Measurements from ENCODE around the gene ITM2A. TPM values are rescaled to one million over a fixed set of nuclear protein-coding genes. Genes with fewer than 3 reads are reported as not detected.

ITM2A gene
- total and polyA plus RNA-seq, 8 donors: 2.1 to 14.2 (median 6.7) TPM

DNA sequence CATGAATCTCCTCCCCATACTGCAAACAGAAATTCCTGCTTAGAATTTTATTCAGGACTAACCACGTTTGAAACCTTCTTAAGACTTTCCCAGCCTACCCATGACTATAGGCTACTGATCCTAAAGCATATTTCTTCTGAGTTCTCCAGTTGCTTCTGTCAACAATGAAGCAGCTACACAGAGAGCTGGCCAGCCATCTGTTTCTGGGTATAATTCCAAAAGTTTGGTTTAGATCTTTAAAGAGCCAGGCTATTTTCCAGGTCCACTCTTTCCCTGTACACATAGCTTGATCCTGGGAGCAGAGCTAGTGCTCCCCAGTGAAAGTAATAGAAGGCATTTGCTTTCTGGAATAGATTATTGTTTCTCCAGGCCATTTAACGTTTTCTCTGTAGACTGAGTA lies 4.0 kb upstream of the ITM2A start:
- intact Hi-C loops (cut with DNase I): no loop called here
- TF ChIP-seq, protein P1, sequence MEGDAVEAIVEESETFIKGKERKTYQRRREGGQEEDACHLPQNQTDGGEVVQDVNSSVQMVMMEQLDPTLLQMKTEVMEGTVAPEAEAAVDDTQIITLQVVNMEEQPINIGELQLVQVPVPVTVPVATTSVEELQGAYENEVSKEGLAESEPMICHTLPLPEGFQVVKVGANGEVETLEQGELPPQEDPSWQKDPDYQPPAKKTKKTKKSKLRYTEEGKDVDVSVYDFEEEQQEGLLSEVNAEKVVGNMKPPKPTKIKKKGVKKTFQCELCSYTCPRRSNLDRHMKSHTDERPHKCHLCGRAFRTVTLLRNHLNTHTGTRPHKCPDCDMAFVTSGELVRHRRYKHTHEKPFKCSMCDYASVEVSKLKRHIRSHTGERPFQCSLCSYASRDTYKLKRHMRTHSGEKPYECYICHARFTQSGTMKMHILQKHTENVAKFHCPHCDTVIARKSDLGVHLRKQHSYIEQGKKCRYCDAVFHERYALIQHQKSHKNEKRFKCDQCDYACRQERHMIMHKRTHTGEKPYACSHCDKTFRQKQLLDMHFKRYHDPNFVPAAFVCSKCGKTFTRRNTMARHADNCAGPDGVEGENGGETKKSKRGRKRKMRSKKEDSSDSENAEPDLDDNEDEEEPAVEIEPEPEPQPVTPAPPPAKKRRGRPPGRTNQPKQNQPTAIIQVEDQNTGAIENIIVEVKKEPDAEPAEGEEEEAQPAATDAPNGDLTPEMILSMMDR (IDR thresholded peaks at IDR 0.05): no peak
- Histone ChIP-seq H3K4me3 (no peak overlapping the region), H3K4me1 (no peaks in the 10 kb centered on the region), H3K9me3 (no peaks in the 10 kb centered on the region), H3K27me3 (peaks cover 0 to 5% (median 0%) of the 10 kb centered on the region in 4 donors), H3K27ac (no peak overlapping the region), H3K36me3 (no peaks in the 10 kb centered on the region)
- FAIRE-seq: no peak
- no peak for DNase-seq
- ATAC-seq: no peak
- 22 to 25% methylated on average over 2 of the region's 2 CpGs for WGBS, 2 donors

DNA sequence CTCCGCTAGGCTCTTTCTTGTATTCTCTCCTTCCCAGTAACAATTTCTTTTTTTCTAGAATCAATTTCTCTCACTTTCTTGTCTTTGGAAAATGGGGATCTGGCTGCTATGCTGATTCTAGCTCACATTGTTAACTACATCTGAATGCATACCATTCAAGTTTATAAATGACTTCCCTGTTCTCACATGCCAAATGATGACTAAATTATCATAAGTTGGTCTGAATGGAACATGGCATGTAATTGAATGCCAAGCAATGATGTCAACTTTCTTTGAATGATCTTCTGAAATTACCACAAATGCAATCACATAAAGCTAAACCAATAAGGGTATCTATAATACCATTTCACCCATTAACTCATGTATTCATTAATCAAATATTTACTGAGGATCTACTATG lies 2.7 kb upstream of the ITM2A start:
- WGBS, 2 donors: 81 to 92% methylated on average over 1 of the region's 1 CpG
- no peak overlapping the region for H3K4me3 ChIP-seq
- no peaks in the 10 kb centered on the region for H3K36me3 ChIP-seq
- H3K27me3 ChIP-seq: peaks cover 0 to 6% (median 3%) of the 10 kb centered on the region in 4 donors
- ATAC-seq: no peak
- intact Hi-C loops (cut with DNase I): no loop called here
- TF ChIP-seq, protein P1 (IDR thresholded peaks at IDR 0.05): no peak
- H3K27ac ChIP-seq: no peak overlapping the region
- no peaks in the 10 kb centered on the region for H3K9me3 ChIP-seq
- DNase-seq: no peak
- H3K4me1 ChIP-seq: no peaks in the 10 kb centered on the region
- FAIRE-seq: peak; percentile 29

DNA sequence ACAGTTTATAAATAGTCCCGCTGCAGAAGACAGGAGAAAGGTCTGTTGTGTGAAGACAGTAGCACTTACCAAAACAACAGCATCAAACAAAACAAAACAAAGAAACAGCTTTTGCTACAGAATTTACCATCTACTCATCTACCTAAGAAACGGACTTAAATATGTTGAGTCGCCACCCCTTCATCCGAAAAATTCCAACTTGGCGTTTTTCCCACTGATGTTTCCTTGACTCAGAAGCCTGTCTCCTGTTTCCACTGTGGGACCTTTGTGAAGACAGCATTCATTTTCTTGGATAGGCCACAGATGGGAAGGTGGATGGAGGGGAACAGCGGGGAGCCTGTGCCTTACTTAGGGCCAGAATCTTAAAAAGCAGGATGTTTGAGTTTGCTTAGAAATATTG lies 1.3 kb upstream of the ITM2A start:
- Histone ChIP-seq H3K27me3 (peaks cover 0 to 10% (median 3%) of the 10 kb centered on the region in 4 donors), H3K36me3 (no peaks in the 10 kb centered on the region), H3K27ac (no peak overlapping the region), H3K9me3 (no peaks in the 10 kb centered on the region), H3K4me3 (no peak overlapping the region), H3K4me1 (no peaks in the 10 kb centered on the region)
- DNase-seq (no peak), FAIRE-seq (no peak), ATAC-seq (no peak)
- intact Hi-C loops (cut with DNase I): no loop called here
- TF ChIP-seq, protein P1 (IDR thresholded peaks at IDR 0.05): no peak
- 71 to 80% methylated on average over 6 of the region's 6 CpGs for WGBS, 2 donors

DNA sequence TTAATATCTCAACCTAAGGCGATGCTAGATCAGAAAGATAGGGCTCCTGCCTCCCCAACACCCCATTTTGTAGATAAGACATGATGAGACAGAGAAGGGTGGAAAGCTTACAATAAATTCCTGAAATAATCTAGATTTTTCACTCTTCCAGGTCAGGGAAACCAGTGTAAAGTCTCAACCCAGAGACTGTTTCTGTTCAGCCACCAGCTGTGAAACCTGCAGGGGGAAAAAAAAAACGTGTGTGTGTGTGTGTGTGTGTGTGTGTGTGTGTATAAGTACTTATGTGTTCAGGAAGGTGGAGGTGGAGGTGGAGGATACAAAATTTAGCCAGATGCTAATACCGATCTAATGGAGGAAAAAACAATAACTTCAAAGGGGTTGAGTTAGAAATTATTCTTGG lies 773 bp upstream of the ITM2A start:
- FAIRE-seq (no peak), ATAC-seq (no peak), DNase-seq (no peak)
- no peak overlapping the region for H3K27ac ChIP-seq
- intact Hi-C loops (cut with DNase I): no loop called here
- peaks cover 0 to 12% (median 3%) of the 10 kb centered on the region in 4 donors for H3K27me3 ChIP-seq
- H3K4me3 ChIP-seq: no peak overlapping the region
- WGBS, 2 donors: 40 to 43% methylated on average over 3 of the region's 3 CpGs
- no peaks in the 10 kb centered on the region for H3K36me3 ChIP-seq
- H3K4me1 ChIP-seq: no peaks in the 10 kb centered on the region
- TF ChIP-seq, protein P1 (IDR thresholded peaks at IDR 0.05): no peak
- H3K9me3 ChIP-seq: no peaks in the 10 kb centered on the region

DNA sequence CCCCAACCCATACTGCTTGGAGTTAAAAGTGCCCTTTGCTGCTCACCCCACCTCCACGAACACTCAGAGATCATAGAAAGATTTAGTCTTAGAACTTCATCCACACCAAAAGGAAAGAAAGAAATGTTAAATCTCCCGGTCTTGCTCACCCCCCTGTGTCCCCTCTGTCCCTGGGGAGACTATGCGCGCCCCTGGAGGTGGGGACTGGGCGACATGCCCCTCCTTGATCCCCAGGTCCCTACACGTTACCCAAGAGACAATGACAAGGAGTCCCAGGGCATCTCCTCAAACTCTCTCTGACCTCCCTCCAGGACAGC lies 620 bp downstream of the ITM2A start:
- Histone ChIP-seq H3K9me3 (no peaks in the 10 kb centered on the region), H3K27me3 (peaks cover 0 to 12% (median 3%) of the 10 kb centered on the region in 4 donors), H3K27ac (no peak overlapping the region), H3K4me1 (no peaks in the 10 kb centered on the region), H3K4me3 (peak overlapping the region in 2 of 4 donors; percentile 18 to 40), H3K36me3 (no peaks in the 10 kb centered on the region)
- TF ChIP-seq, protein P1 (IDR thresholded peaks at IDR 0.05): no peak
- WGBS, 2 donors: 3 to 19% methylated on average over 6 of the region's 6 CpGs
- intact Hi-C loops (cut with DNase I): no loop called here
- no peak for FAIRE-seq
- no peak for ATAC-seq
- DNase-seq: no peak
